Measurements from ENCODE around the gene C16orf78. TPM values are rescaled to one million over a fixed set of nuclear protein-coding genes. Genes with fewer than 3 reads are reported as not detected.

C16orf78 gene
- total and polyA plus RNA-seq, 2 donors (not counting 1 experiment from before 2014, with no cell fraction given) = not detected

- Mint-ChIP-seq H3K9me3 (ENCODE audit: insufficient read depth) (no peaks in the 10 kb centered on the region), H3K4me3 (no peak overlapping the region), H3K4me1 (no peaks in the 10 kb centered on the region), H3K27me3 (peaks cover 9% of the 10 kb centered on the region), H3K27ac (no peak overlapping the region)
- TF ChIP-seq CTCF (IDR thresholded peaks at IDR 0.05) = no peak
- no peak for TF ChIP-seq EZH2 (IDR thresholded peaks at IDR 0.05; ENCODE audit: borderline replicate concordance, insufficient read depth, low read depth, low read length, poor library complexity, severe bottlenecking)
- Histone ChIP-seq H3K9me3 (ENCODE audit: control extremely low read depth in 1 of 3, control insufficient read depth in 2 of 3, insufficient read depth in 1 of 3, low read length in 2 of 3) (peaks cover 0 to 2% (median 0%) of the 10 kb centered on the region in 3 donors), H2AFZ (ENCODE audit: insufficient read depth, low read depth, low read length, poor library complexity, severe bottlenecking) (no peak overlapping the region), H3K27me3 (replicated peaks in 1 of 4; ENCODE audit: control extremely low read depth in 1 of 4, control insufficient read depth in 3 of 4, insufficient read depth in 4 of 4, low read length in 3 of 4) (peaks cover 0 to 3% (median 0%) of the 10 kb centered on the region in 4 experiments), H3K4me3 (ENCODE audit: control extremely low read depth in 1 of 5, extremely low read depth in 1 of 5, insufficient read depth in 1 of 5, low read depth in 2 of 5, low read length in 4 of 5) (no peak overlapping the region), H4K20me1 (ENCODE audit: control insufficient read depth, insufficient read depth, low read length, poor library complexity, severe bottlenecking) (no peaks in the 10 kb centered on the region), H3K9ac (ENCODE audit: low read length) (no peak overlapping the region), H3K27ac (ENCODE audit: low read length in 2 of 2) (no peak overlapping the region), H3K4me1 (ENCODE audit: control insufficient read depth in 2 of 2, insufficient read depth in 2 of 2, low read length in 2 of 2) (no peaks in the 10 kb centered on the region), H3K4me2 (replicated peaks; ENCODE audit: low read depth, low read length, poor library complexity, severe bottlenecking) (no peak overlapping the region), H3K36me3 (replicated peaks in 1 of 2; ENCODE audit: control extremely low read depth in 1 of 2, control insufficient read depth in 1 of 2, extremely low read depth in 1 of 2, insufficient read depth in 2 of 2, low read length in 1 of 2) (no peaks in the 10 kb centered on the region), H3K79me2 (ENCODE audit: control insufficient read depth, insufficient read depth, low read length) (no peaks in the 10 kb centered on the region)
- no peak for DNase-seq
- intact Hi-C loops (cut with micrococcal nuclease) = no loop called here
- no peak for ATAC-seq (ENCODE audit: low read depth)
- POLR2A ChIA-PET = no interaction called here
- 86% methylated on average over 7 of the region's 7 CpGs for WGBS (ENCODE audit: insufficient coverage)
- CTCF ChIA-PET = no interaction called here
Observed at GRCh38 chr16:49333259-49333597, 40.4 kb upstream of the C16orf78 start.

- no peaks in the 10 kb centered on the region for H4K20me1 ChIP-seq (ENCODE audit: control insufficient read depth, insufficient read depth, low read length, poor library complexity, severe bottlenecking)
- no peak for DNase-seq
- CTCF ChIA-PET = interaction anchor here (1.3 kb wide), 1 partner anchor 10 kb away, joined by 3 read pairs; no protein-coding TSS in a partner anchor
Observed at GRCh38 chr16:49335828-49336227, 37.8 kb upstream of the C16orf78 start.

More at GRCh38 chr16:49335828-49336227, 37.8 kb upstream of the C16orf78 start:
- no peaks in the 10 kb centered on the region for H3K9me3 Mint-ChIP-seq (ENCODE audit: insufficient read depth)
- POLR2A ChIA-PET = no interaction called here
- no peak overlapping the region for H3K4me3 Mint-ChIP-seq
- Histone ChIP-seq H3K4me3 (ENCODE audit: control extremely low read depth in 1 of 5, extremely low read depth in 1 of 5, insufficient read depth in 1 of 5, low read depth in 2 of 5, low read length in 4 of 5) (no peak overlapping the region), H3K9ac (ENCODE audit: low read length) (no peak overlapping the region), H2AFZ (ENCODE audit: insufficient read depth, low read depth, low read length, poor library complexity, severe bottlenecking) (no peak overlapping the region), H3K4me2 (replicated peaks; ENCODE audit: low read depth, low read length, poor library complexity, severe bottlenecking) (no peak overlapping the region), H3K79me2 (ENCODE audit: control insufficient read depth, insufficient read depth, low read length) (no peaks in the 10 kb centered on the region), H3K27me3 (replicated peaks in 1 of 4; ENCODE audit: control extremely low read depth in 1 of 4, control insufficient read depth in 3 of 4, insufficient read depth in 4 of 4, low read length in 3 of 4) (peaks cover 0 to 5% (median 0%) of the 10 kb centered on the region in 4 experiments), H3K27ac (ENCODE audit: low read length in 2 of 2) (no peak overlapping the region), H3K9me3 (ENCODE audit: control extremely low read depth in 1 of 3, control insufficient read depth in 2 of 3, insufficient read depth in 1 of 3, low read length in 2 of 3) (peaks cover 0 to 2% (median 0%) of the 10 kb centered on the region in 3 donors), H3K36me3 (replicated peaks in 1 of 2; ENCODE audit: control extremely low read depth in 1 of 2, control insufficient read depth in 1 of 2, extremely low read depth in 1 of 2, insufficient read depth in 2 of 2, low read length in 1 of 2) (no peaks in the 10 kb centered on the region), H3K4me1 (ENCODE audit: control insufficient read depth in 2 of 2, insufficient read depth in 2 of 2, low read length in 2 of 2) (no peaks in the 10 kb centered on the region)
- TF ChIP-seq CTCF (IDR thresholded peaks at IDR 0.05) (no peak), EZH2 (IDR thresholded peaks at IDR 0.05; ENCODE audit: borderline replicate concordance, insufficient read depth, low read depth, low read length, poor library complexity, severe bottlenecking) (no peak)
- 83% methylated on average over 5 of the region's 8 CpGs for WGBS (ENCODE audit: insufficient coverage)
- peaks cover 23% of the 10 kb centered on the region for H3K27me3 Mint-ChIP-seq
- intact Hi-C loops (cut with micrococcal nuclease) = no loop called here
- no peak overlapping the region for H3K27ac Mint-ChIP-seq
- no peaks in the 10 kb centered on the region for H3K4me1 Mint-ChIP-seq
- no peak for ATAC-seq (ENCODE audit: low read depth)

All from B cell (primary cell).